ENCODE data around the gene CCL19. TPM values are rescaled to one million over a fixed set of nuclear protein-coding genes. Genes with fewer than 3 reads are reported as not detected.

The CCL19 gene
- total RNA-seq, 1 donor from 2014 or later = not detected

- Mint-ChIP-seq H3K9me3 (no peaks in the 10 kb centered on the region), H3K36me3 (peaks cover 3% of the 10 kb centered on the region), H3K4me3 (no peak overlapping the region), H3K27me3 (ENCODE audit: insufficient read depth, low read depth) (peaks cover 11% of the 10 kb centered on the region), H3K27ac (peak overlapping the region; percentile 47), H3K4me1 (peaks cover 18% of the 10 kb centered on the region)
- Histone ChIP-seq H3K27ac (no peak overlapping the region), H3K27me3 (no peaks in the 10 kb centered on the region), H4K20me1 (ENCODE audit: low read depth) (no peaks in the 10 kb centered on the region), H3K4me3 (no peak overlapping the region), H3K4me2 (no peak overlapping the region), H3K4me1 (no peaks in the 10 kb centered on the region), H3K9me3 (ENCODE audit: low read depth) (no peaks in the 10 kb centered on the region), H3K36me3 (no peaks in the 10 kb centered on the region), H3K9ac (no peak overlapping the region), H2AFZ (replicated peaks) (no peak overlapping the region), H3K79me2 (ENCODE audit: low read depth) (no peaks in the 10 kb centered on the region), H3F3A (ENCODE audit: low read depth) (no peaks in the 10 kb centered on the region)
- DNase-seq (ENCODE audit: low spot score) = no peak
- no peak for TF ChIP-seq CTCF (IDR thresholded peaks at IDR 0.05)
- TF ChIP-seq EZH2phosphoT487 (IDR thresholded peaks at IDR 0.05) = no peak
- TF ChIP-seq EZH2 (IDR thresholded peaks at IDR 0.05) = no peak
Observed at GRCh38 chr9:34686732-34687131, 4.3 kb downstream of the CCL19 start.

GRCh38 chr9:34686231-34686630, 4.8 kb downstream of the CCL19 start:
- DNase-seq (ENCODE audit: low spot score) = no peak

GRCh38 chr9:34685591-34685990, 5.5 kb downstream of the CCL19 start:
- Mint-ChIP-seq H3K27ac (no peak overlapping the region), H3K9me3 (no peaks in the 10 kb centered on the region), H3K27me3 (ENCODE audit: insufficient read depth, low read depth) (peaks cover 11% of the 10 kb centered on the region), H3K4me3 (no peak overlapping the region), H3K36me3 (peaks cover 8% of the 10 kb centered on the region), H3K4me1 (peaks cover 18% of the 10 kb centered on the region)
- Histone ChIP-seq H2AFZ (replicated peaks) (no peak overlapping the region), H3K9ac (no peak overlapping the region), H3K4me3 (no peak overlapping the region), H3K36me3 (no peaks in the 10 kb centered on the region), H3K27ac (no peak overlapping the region), H4K20me1 (ENCODE audit: low read depth) (no peaks in the 10 kb centered on the region), H3K9me3 (ENCODE audit: low read depth) (no peaks in the 10 kb centered on the region), H3F3A (ENCODE audit: low read depth) (no peaks in the 10 kb centered on the region), H3K4me1 (no peaks in the 10 kb centered on the region), H3K27me3 (no peaks in the 10 kb centered on the region), H3K79me2 (ENCODE audit: low read depth) (no peaks in the 10 kb centered on the region), H3K4me2 (no peak overlapping the region)
- TF ChIP-seq CTCF (IDR thresholded peaks at IDR 0.05) (no peak), EZH2 (IDR thresholded peaks at IDR 0.05) (no peak), EZH2phosphoT487 (IDR thresholded peaks at IDR 0.05) (no peak)
- no peak for DNase-seq (ENCODE audit: low spot score)

More at GRCh38 chr9:34686231-34686630, 4.8 kb downstream of the CCL19 start:
- no peaks in the 10 kb centered on the region for H3K79me2 ChIP-seq (ENCODE audit: low read depth)
- no peaks in the 10 kb centered on the region for H3K9me3 ChIP-seq (ENCODE audit: low read depth)
- Mint-ChIP-seq H3K4me3 (no peak overlapping the region), H3K9me3 (no peaks in the 10 kb centered on the region), H3K36me3 (peaks cover 3% of the 10 kb centered on the region), H3K4me1 (peaks cover 18% of the 10 kb centered on the region), H3K27me3 (ENCODE audit: insufficient read depth, low read depth) (peaks cover 11% of the 10 kb centered on the region), H3K27ac (no peak overlapping the region)
- H3K9ac ChIP-seq = no peak overlapping the region
- H3K27me3 ChIP-seq = no peaks in the 10 kb centered on the region
- H3K27ac ChIP-seq = no peak overlapping the region
- no peak overlapping the region for H2AFZ ChIP-seq (replicated peaks)
- H3K4me1 ChIP-seq = no peaks in the 10 kb centered on the region
- H3K36me3 ChIP-seq = no peaks in the 10 kb centered on the region
- H4K20me1 ChIP-seq (ENCODE audit: low read depth) = no peaks in the 10 kb centered on the region
- TF ChIP-seq CTCF (IDR thresholded peaks at IDR 0.05) = no peak
- H3F3A ChIP-seq (ENCODE audit: low read depth) = no peaks in the 10 kb centered on the region
- no peak overlapping the region for H3K4me2 ChIP-seq
- H3K4me3 ChIP-seq = no peak overlapping the region
